GM23338 (cell line): Measurements from ENCODE around the gene CCDC201. TPM values are rescaled to one million over a fixed set of nuclear protein-coding genes. Genes with fewer than 3 reads are reported as not detected.

Experiments
- ATAC-seq: fragments of 200-7000 bp; cut with Tn5 transposase; 3 replicates; pipeline ENCODE4 v1.9.1; 2020
- DNase-seq: peaks from one replicate; pipeline ENCODE4 v3.0.0-alpha.2; 2015; ENCODE audit warnings: low spot score
- H2AFZ ChIP-seq: fragments of 200-600 bp; sonication (generic); 2 replicates; pipeline ENCODE4 v1.8.0; 2016; ENCODE audit warnings: antibody characterized with exemption, mild to moderate bottlenecking, moderate library complexity
- H3F3A ChIP-seq: fragments of 200-600 bp; sonication (generic); replicated peaks from 2 replicates; pipeline ENCODE4 v1.8.0; 2017; ENCODE audit warnings: antibody characterized with exemption, mixed run types, low read depth
- H3K27ac ChIP-seq: fragments of 200-600 bp; sonication (generic); 2 replicates; pipeline ENCODE4 v1.6.1; 2016; ENCODE audit warnings: low read depth
- H3K27me3 ChIP-seq: fragments of 200-600 bp; sonication (generic); 2 replicates; pipeline ENCODE4 v1.8.0; 2016; ENCODE audit warnings: mild to moderate bottlenecking, mixed run types, moderate library complexity; ENCODE audit not compliant: insufficient read depth
- H3K36me3 ChIP-seq: fragments of 200-600 bp; sonication (generic); 2 replicates; pipeline ENCODE4 v1.8.0; 2016; ENCODE audit warnings: mild to moderate bottlenecking; ENCODE audit not compliant: insufficient read depth
- H3K4me1 ChIP-seq: fragments of 200-600 bp; sonication (generic); 2 replicates; pipeline ENCODE4 v1.8.0; 2016; ENCODE audit warnings: mild to moderate bottlenecking, moderate library complexity; ENCODE audit not compliant: insufficient read depth
- H3K4me2 ChIP-seq: fragments of 200-600 bp; sonication (generic); 2 replicates; pipeline ENCODE4 v1.7.1; 2017; ENCODE audit warnings: mixed run types
- H3K4me3 ChIP-seq: fragments of 200-600 bp; sonication (generic); 2 replicates; pipeline ENCODE4 v1.6.1; 2016; ENCODE audit warnings: mixed run types
- H3K79me2 ChIP-seq: fragments of 200-600 bp; sonication (generic); replicated peaks from 2 replicates; pipeline ENCODE4 v1.8.0; 2017; ENCODE audit warnings: mild to moderate bottlenecking; ENCODE audit not compliant: insufficient read depth
- H3K9me2 ChIP-seq: fragments of 200-600 bp; sonication (generic); 2 replicates; pipeline ENCODE4 v1.8.0; 2017; ENCODE audit not compliant: insufficient read depth
- H4K20me1 ChIP-seq: fragments of 200-600 bp; sonication (generic); replicated peaks from 2 replicates; pipeline ENCODE4 v1.8.0; 2017; ENCODE audit warnings: mild to moderate bottlenecking; ENCODE audit not compliant: insufficient read depth
- H3K27ac Mint-ChIP-seq: 2 replicates; pipeline ENCODE4 v1.8.0; 2020; ENCODE audit warnings: inconsistent platforms, mild to moderate bottlenecking, moderate library complexity, mixed read lengths
- H3K27me3 Mint-ChIP-seq: 3 replicates; pipeline ENCODE4 v1.8.0; 2022; ENCODE audit warnings: low read depth, mild to moderate bottlenecking, moderate library complexity, mixed read lengths, inconsistent platforms; ENCODE audit not compliant: insufficient read depth, poor library complexity
- H3K36me3 Mint-ChIP-seq: 3 replicates; pipeline ENCODE4 v1.8.0; 2021; ENCODE audit warnings: low read depth, mild to moderate bottlenecking, inconsistent platforms, moderate library complexity, mixed read lengths
- H3K4me1 Mint-ChIP-seq: 3 replicates; pipeline ENCODE4 v1.8.0; 2020; ENCODE audit warnings: mild to moderate bottlenecking, inconsistent platforms, mixed read lengths
- H3K4me3 Mint-ChIP-seq: 3 replicates; pipeline ENCODE4 v1.8.0; 2021; ENCODE audit warnings: moderate library complexity, mild to moderate bottlenecking, inconsistent platforms, mixed read lengths
- H3K9me3 Mint-ChIP-seq: 3 replicates; pipeline ENCODE4 v1.8.0; 2020; ENCODE audit warnings: moderate library complexity, mild to moderate bottlenecking, inconsistent platforms, mixed read lengths
- CREB1 ChIP-seq: fragments of 250-450 bp; sonication (Bioruptor Pico); IDR thresholded peaks from 2 replicates; pipeline ENCODE4 v1.5.0; 2020; ENCODE audit warnings: low read depth, mild to moderate bottlenecking, moderate library complexity
- CTCF ChIP-seq, 2 experiments: fragments of 200-600 bp in 1 of 2; sonication (generic) in 1 of 2; conservative IDR thresholded peaks; 2 replicates each; pipeline versions ENCODE4 v1.5.1 to v1.6.1; 2016 to 2017; ENCODE audit warnings: antibody characterized with exemption in 2 of 2, low read depth in 2 of 2, mild to moderate bottlenecking in 2 of 2, moderate library complexity in 1 of 2
- EZH2 ChIP-seq: fragments of 200-600 bp; sonication (generic); IDR thresholded peaks from one replicate; pipeline ENCODE4 v1.8.0; 2017; ENCODE audit warnings: antibody characterized with exemption, mild to moderate bottlenecking, low read depth; ENCODE audit not compliant: unreplicated experiment
- EZH2phosphoT487 ChIP-seq: fragments of 200-600 bp; sonication (generic); IDR thresholded peaks from one replicate; pipeline ENCODE4 v1.8.1; 2018; ENCODE audit warnings: antibody characterized with exemption; ENCODE audit not compliant: unreplicated experiment
- JUNB ChIP-seq: IDR thresholded peaks from one replicate; pipeline ENCODE4 v1.6.1; 2016; ENCODE audit warnings: antibody characterized with exemption; ENCODE audit not compliant: unreplicated experiment
- NANOG ChIP-seq: IDR thresholded peaks from 2 replicates; pipeline ENCODE4 v1.6.1; 2016; ENCODE audit warnings: antibody characterized with exemption, borderline replicate concordance
- REST ChIP-seq: IDR thresholded peaks from one replicate; pipeline ENCODE4 v1.6.1; 2018; ENCODE audit warnings: antibody characterized with exemption; ENCODE audit not compliant: unreplicated experiment
- ZNF114 ChIP-seq: fragments of 250-450 bp; sonication (Bioruptor Pico); IDR thresholded peaks from 2 replicates; pipeline ENCODE4 v1.5.0; 2020; ENCODE audit warnings: mild to moderate bottlenecking, moderate library complexity
- ZNF331 ChIP-seq: fragments of 250-450 bp; sonication (Bioruptor Pico); IDR thresholded peaks from 2 replicates; pipeline ENCODE4 v1.5.0; 2020; ENCODE audit warnings: low read depth, mild to moderate bottlenecking, moderate library complexity
- ZNF462 ChIP-seq: fragments of 250-450 bp; sonication (Bioruptor Pico); IDR thresholded peaks from 2 replicates; pipeline ENCODE4 v1.5.0; 2020; ENCODE audit warnings: mild to moderate bottlenecking, moderate library complexity
- polyA plus RNA-seq: library from polyadenylated mRNA; unstranded; fragments of >200 nt; fragmentation: Nextera tagmentation; extraction: Ambion mirVana; gene quantifications from 2 replicates; pipeline ENCODE4 v1.2.1, GENCODE V29; 2016
- total RNA-seq: library from RNA; depleted of rRNA; stranded (reverse); fragments of >200 nt; shearing (Covaris generic); gene quantifications from 2 replicates; pipeline ENCODE4 v1.2.3, GENCODE V29; 2014

CCDC201 gene
- total and polyA plus RNA-seq, 2 experiments from 2014 or later = not detected

- H3K36me3 Mint-ChIP-seq = peaks cover 26% of the 10 kb centered on the region
- no peaks in the 10 kb centered on the region for H4K20me1 ChIP-seq
- H3F3A ChIP-seq = no peaks in the 10 kb centered on the region
- no peak overlapping the region for H2AFZ ChIP-seq
- H3K27ac Mint-ChIP-seq = no peak overlapping the region
- H3K9me3 Mint-ChIP-seq = peaks cover 35% of the 10 kb centered on the region
- H3K27me3 Mint-ChIP-seq = no peaks in the 10 kb centered on the region
- no peak overlapping the region for H3K4me2 ChIP-seq
- no peaks in the 10 kb centered on the region for H3K79me2 ChIP-seq
- no peaks in the 10 kb centered on the region for H3K27me3 ChIP-seq
- no peak overlapping the region for H3K4me3 Mint-ChIP-seq
- TF ChIP-seq NANOG = no peak
- no peak for TF ChIP-seq JUNB
- no peak for TF ChIP-seq EZH2phosphoT487
- no peak for TF ChIP-seq ZNF114 (CRISPR knock-in tag)
- no peak for TF ChIP-seq ZNF331 (CRISPR knock-in tag)
- no peak for TF ChIP-seq ZNF462 (CRISPR knock-in tag)
- no peak for TF ChIP-seq CTCF (conservative IDR thresholded peaks at IDR 0.05; ENCODE audit: low read depth in 2 of 2)
- no peak for TF ChIP-seq CREB1 (CRISPR knock-in tag)
- TF ChIP-seq REST = no peak
- no peak for TF ChIP-seq EZH2
- H3K4me1 Mint-ChIP-seq = no peaks in the 10 kb centered on the region
- no peaks in the 10 kb centered on the region for H3K4me1 ChIP-seq
- ATAC-seq = no peak
- 0 out of 2 replicates have a peak, but pooled peaks cover 3% of the 10 kb centered on the region for H3K36me3 ChIP-seq
- DNase-seq = no peak
- H3K4me3 ChIP-seq = no peak overlapping the region
- no peak overlapping the region for H3K27ac ChIP-seq
- H3K9me2 ChIP-seq = no peaks in the 10 kb centered on the region
Measured at GRCh38 chr7:45876519-45876918, 3.6 kb upstream of the CCDC201 start.
